AG04449 (cell line): ENCODE results near the gene GPD1.
A peak's percentile ranks its signal among the peaks of the same experiment; 100 is the strongest.

Experiments used
- CTCF ChIA-PET: fragments of 350-600 bp; formaldehyde crosslinking; extraction: SDS; loops from one replicate; lab custom pipeline; 2021; ENCODE audit warnings: antibody characterized with exemption; lab: Yijun Ruan, JAX
- POLR2A ChIA-PET: fragments of 400-600, 350-600 bp; formaldehyde crosslinking; extraction: SDS; loops from one replicate; lab custom pipeline; 2020; ENCODE audit warnings: antibody characterized with exemption, inconsistent platforms; lab: Yijun Ruan, JAX
- DNase-seq: peaks from one replicate; pipeline ENCODE4 v3.0.0-alpha.2; 2010; ENCODE audit warnings: low read depth, low spot score
- H3K4me3 ChIP-seq: 2 replicates; pipeline ENCODE4 v1.5.1; 2011; ENCODE audit warnings: low read depth, mild to moderate bottlenecking, control low read depth, low read length
- CTCF ChIP-seq: IDR thresholded peaks from one replicate; pipeline ENCODE4 v1.5.1; 2011; ENCODE audit warnings: mild to moderate bottlenecking, moderate library complexity, low read length, control low read depth, inconsistent platforms; ENCODE audit not compliant: insufficient read depth; ENCODE audit errors: missing control alignments

GPD1 gene

GRCh38 chr12:50103767-50104321 lies at the start of gene GPD1:
TSS of gene GPD1 (plus strand) at chr12:50104008. CDS start at chr12:50104051, 43 bp downstream.
- H3K4me3 ChIP-seq, result no peak within 1 kb of the TSS
- TF ChIP-seq CTCF, result no peak
- no peak for DNase-seq
- ChIA-PET POLR2A (interaction anchor here (1.2 to 3.0 kb wide), 2 partner anchors 8 to 15 kb away, joined by 3 to 17 read pairs; partner anchors contain the start of gene COX14), CTCF (interaction anchor here (0.8 to 7.0 kb wide), 12 partner anchors 6 to 211 kb away, joined by 3 to 144 read pairs (median 6); partner anchors contain the start of genes COX14 and SMARCD1)

- peak overlapping the region; percentile 29 for H3K4me3 ChIP-seq
- POLR2A ChIA-PET, result no interaction called here
- peak; percentile 88 for TF ChIP-seq CTCF
- DNase-seq, result no peak
- CTCF ChIA-PET, result interaction anchor here (0.6 to 10.7 kb wide), 39 partner anchors 9 to 297 kb away, joined by 3 to 274 read pairs (median 6); partner anchors contain the start of genes AQP5, AQP6 and RACGAP1
Observed at GRCh38 chr12:50055831-50056638, 47.8 kb upstream of the GPD1 start.

GRCh38 chr12:50056639-50056976 lies 47.2 kb upstream of the GPD1 start:
- no peak for TF ChIP-seq CTCF
- ChIA-PET CTCF (interaction anchor here (0.6 to 10.7 kb wide), 28 partner anchors 9 to 298 kb away, joined by 3 to 274 read pairs (median 8); partner anchors contain the start of genes AQP5, AQP6 and RACGAP1), POLR2A (no interaction called here)
- no peak for DNase-seq
- peak overlapping the region; percentile 74 for H3K4me3 ChIP-seq

GRCh38 chr12:50057000-50057841 lies 46.6 kb upstream of the GPD1 start, which contains the start of gene ASIC1:
TSS of gene ASIC1 (plus strand) at chr12:50057596. CDS start at chr12:50058767, 1,171 bp downstream.
- no peak for TF ChIP-seq CTCF
- H3K4me3 ChIP-seq, result peak within 1 kb of the TSS; percentile 74
- POLR2A ChIA-PET, result no interaction called here
- CTCF ChIA-PET, result interaction anchor here (0.8 to 22.9 kb wide), 20 partner anchors 10 to 190 kb away, joined by 3 to 1042 read pairs (median 18); partner anchors contain the start of genes AQP5 and AQP6
- DNase-seq, result no peak

GRCh38 chr12:50057896-50058670 lies 45.7 kb upstream of the GPD1 start:
- no peak for DNase-seq
- POLR2A ChIA-PET, result no interaction called here
- TF ChIP-seq CTCF, result no peak
- H3K4me3 ChIP-seq, result peak overlapping the region; percentile 74
- CTCF ChIA-PET, result interaction anchor here (1.0 to 22.9 kb wide), 6 partner anchors 9 to 191 kb away, joined by 5 to 1042 read pairs (median 24); partner anchors contain the start of genes AQP5 and AQP6
